HepG2 (cell line): ENCODE measurements around the gene ING1. TPM values are rescaled to one million over a fixed set of nuclear protein-coding genes. Genes with fewer than 3 reads are reported as not detected.

Experiments used
- ATAC-seq: fragments of 200-7000 bp; cut with Tn5 transposase; 3 replicates; pipeline ENCODE4 v1.9.1; 2020; ENCODE audit warnings: mild to moderate bottlenecking, moderate library complexity
- BruUV-seq: library from RNA; stranded (reverse); fragments of 400-500 nt; replicated peaks from 2 replicates; lab custom pipeline; 2021; lab: Mats Ljungman, UMichigan
- CTCF ChIA-PET: fragments of 300-600 bp; formaldehyde crosslinking; extraction: SDS; loops from one replicate; lab custom pipeline; 2021; ENCODE audit warnings: low total read pairs, inconsistent platforms, low intra/inter-chr PET ratio; lab: Yijun Ruan, JAX
- POLR2A ChIA-PET: fragments of 350-600 bp; sonication (Branson Sonifier 250); formaldehyde crosslinking; loops from one replicate; lab custom pipeline; 2020; ENCODE audit warnings: antibody characterized with exemption, inconsistent platforms; lab: Yijun Ruan, JAX
- DNase-seq: peaks from one replicate; pipeline ENCODE4 v3.0.0-alpha.2; 2015; ENCODE audit warnings: low spot score
- FAIRE-seq: peaks from 3 replicates; lab custom pipeline; 2011; peaks lifted over from hg19 to GRCh38; lab: Jason Lieb, UNC
- H2AFZ ChIP-seq: one replicate; pipeline ENCODE4 v1.6.1; 2011; ENCODE audit warnings: low read length, inconsistent platforms
- H3K27ac ChIP-seq: fragments of 300-600 bp; 3 replicates; pipeline ENCODE4 v1.8.0; 2011; ENCODE audit warnings: mixed run types, mild to moderate bottlenecking, mixed read lengths, low read length, inconsistent platforms; ENCODE audit not compliant: insufficient read depth; ENCODE audit errors: extremely low read length
- H3K27me3 ChIP-seq, 2 experiments: fragments of 200-600 bp in 1 of 2; 2 replicates in 1 of 2; 3 replicates in 1 of 2; pipeline versions ENCODE4 v1.6.0 to v1.8.0; 2011; ENCODE audit warnings: low read length in 2 of 2, mild to moderate bottlenecking in 2 of 2, moderate library complexity in 2 of 2, inconsistent platforms in 1 of 2; ENCODE audit not compliant: insufficient read depth in 2 of 2, control insufficient read depth in 1 of 2
- H3K36me3 ChIP-seq, 2 experiments: fragments of 200-600 bp in 1 of 2; replicated peaks in 1 of 2; 2 replicates in 1 of 2; 3 replicates in 1 of 2; pipeline versions ENCODE4 v1.5.1 to v1.8.0; 2011; ENCODE audit warnings: low read length in 2 of 2, inconsistent platforms in 1 of 2; ENCODE audit not compliant: insufficient read depth in 2 of 2, control insufficient read depth in 1 of 2
- H3K4me1 ChIP-seq: 2 replicates; pipeline ENCODE4 v1.5.1; 2012; ENCODE audit warnings: low read length, inconsistent platforms; ENCODE audit not compliant: insufficient read depth
- H3K4me2 ChIP-seq: 2 replicates; pipeline ENCODE4 v1.6.0; 2011; ENCODE audit warnings: low read depth, low read length, inconsistent platforms
- H3K4me3 ChIP-seq, 3 experiments: fragments of 200-600 bp in 1 of 3; sonication (generic), shearing (Covaris generic) in 1 of 3; replicated peaks in 1 of 3; 2 replicates each; pipeline ENCODE4 v1.5.1; 2011 to 2016; ENCODE audit warnings: low read length in 3 of 3, inconsistent platforms in 2 of 3, low read depth in 2 of 3, mild to moderate bottlenecking in 2 of 3, control low read depth in 1 of 3, mixed read lengths in 1 of 3; ENCODE audit not compliant: insufficient read depth in 1 of 3
- H3K79me2 ChIP-seq: one replicate; pipeline ENCODE4 v1.6.1; 2011; ENCODE audit warnings: low read length, inconsistent platforms; ENCODE audit not compliant: insufficient read depth
- H3K9ac ChIP-seq: 2 replicates; pipeline ENCODE4 v1.6.0; 2011; ENCODE audit warnings: mild to moderate bottlenecking, low read depth, low read length, inconsistent platforms; ENCODE audit not compliant: insufficient read depth
- H3K9me3 ChIP-seq: 2 replicates; pipeline ENCODE4 v1.5.1; 2012; ENCODE audit warnings: mild to moderate bottlenecking, low read length
- H4K20me1 ChIP-seq: 2 replicates; pipeline ENCODE4 v1.6.0; 2011; ENCODE audit warnings: inconsistent platforms, mild to moderate bottlenecking, low read length, moderate library complexity; ENCODE audit not compliant: insufficient read depth
- ARNTL ChIP-seq: sonication (generic); formaldehyde crosslinking; IDR thresholded peaks from 2 replicates; pipeline ENCODE4 v1.4.0; 2020; ENCODE audit warnings: mild to moderate bottlenecking, missing genetic modification reagents
- GATAD2A ChIP-seq: IDR thresholded peaks from 2 replicates; pipeline ENCODE4 v1.6.1; 2016
- HBP1 ChIP-seq: IDR thresholded peaks from 2 replicates; pipeline ENCODE4 v1.6.1; 2016; ENCODE audit warnings: low read depth, control low read depth
- SMC3 ChIP-seq: IDR thresholded peaks from 2 replicates; pipeline ENCODE4 v1.6.1; 2011; ENCODE audit warnings: low read length, improper control_type of control experiment
- SOX5 ChIP-seq: IDR thresholded peaks from 2 replicates; pipeline ENCODE4 v1.6.1; 2016; ENCODE audit warnings: borderline replicate concordance
- U2AF2 ChIP-seq: fragments of 200-400 bp; formaldehyde crosslinking; IDR thresholded peaks from 2 replicates; pipeline ENCODE4 v1.6.1; 2017; ENCODE audit warnings: low read depth, mild to moderate bottlenecking, low read length
- ZKSCAN1 ChIP-seq: fragments of 150-350 bp; IDR thresholded peaks from 2 replicates; pipeline ENCODE4 v1.6.1; 2014; ENCODE audit warnings: low read length
- ZNF18 ChIP-seq: sonication (generic); formaldehyde crosslinking; IDR thresholded peaks from 2 replicates; pipeline ENCODE4 v1.8.0; 2022; ENCODE audit warnings: mild to moderate bottlenecking, missing genetic modification reagents; ENCODE audit not compliant: insufficient replicate concordance
- ZNF253 ChIP-seq: sonication (generic); formaldehyde crosslinking; IDR thresholded peaks from 2 replicates; pipeline ENCODE4 v1.8.0; 2022; ENCODE audit warnings: mild to moderate bottlenecking, missing genetic modification reagents, borderline replicate concordance
- ZNF280D ChIP-seq: sonication (generic); formaldehyde crosslinking; IDR thresholded peaks from 2 replicates; pipeline ENCODE4 v1.5.1; 2020; ENCODE audit warnings: mild to moderate bottlenecking, missing genetic modification reagents
- ZNF281 ChIP-seq: sonication (generic); formaldehyde crosslinking; IDR thresholded peaks from 2 replicates; pipeline ENCODE4 v1.4.0; 2020; ENCODE audit warnings: missing genetic modification reagents, borderline replicate concordance
- ZNF792 ChIP-seq: IDR thresholded peaks from 2 replicates; pipeline ENCODE4 v1.6.1; 2016
- WGBS: methylation state at CpG from one replicate; pipeline ENCODE4 v1.1.6; 2017; ENCODE audit warnings: low lambda C conversion rate; 5-methylcytosine and 5-hydroxymethylcytosine counted together
- in situ Hi-C: cut with HindIII; loops from 2 replicates; pipeline ENCODE4 v1.10.0; 2017; ENCODE audit warnings: low pct_unique_long_range_greater_than_20kb; ENCODE audit not compliant: extremely low pct_ligation_motif_present
- intact Hi-C: fragments of 100-400 bp; cut with micrococcal nuclease; formaldehyde crosslinking; loops from one replicate; pipeline ENCODE4 v1.10.0; 2022; ENCODE audit not compliant: unreplicated experiment
- polyA plus RNA-seq, 8 experiments: library from polyadenylated mRNA; depleted of rRNA in 3 of 8; stranded (reverse) in 7 of 8; unstranded in 1 of 8; fragments of >200 nt; fragmentation: Illumina TruSeq in 4 of 8; extraction: Trizol in 4 of 8; gene quantifications; 2 replicates each; pipeline versions ENCODE4 v1.2.1 to v1.2.3, GENCODE V29; 2011 to 2016; ENCODE audit warnings: low read depth in 4 of 8, missing spikeins in 1 of 8, mixed read lengths in 1 of 8; ENCODE audit not compliant: insufficient read depth in 1 of 8
- total RNA-seq, 5 experiments: library from RNA; depleted of rRNA; stranded (reverse); fragments of >200 nt; fragmentation: Illumina TruSeq; extraction: Trizol; gene quantifications; 2 replicates each; pipeline ENCODE4 v1.2.3, GENCODE V29; 2016; ENCODE audit warnings: low read depth in 1 of 5

ING1 gene
- total and polyA plus RNA-seq, 2 of the 13 experiments (the other 11 are each of a cell fraction or from before 2014, with no cell fraction given), result 8.1 to 16.1 TPM

GRCh38 chr13:110684388-110685056, 29.0 kb upstream of the ING1 start:
- peak; percentile 65 for DNase-seq
- in situ Hi-C loops (loop anchor here (10.0 kb wide), 1 partner anchor 130 kb away; no protein-coding TSS in a partner anchor), intact Hi-C loops (loop anchor here (1.0 kb wide), 2 partner anchors 31 to 135 kb away; no protein-coding TSS in a partner anchor)
- FAIRE-seq, result no peak
- Histone ChIP-seq H3K79me2 (no peaks in the 10 kb centered on the region), H2AFZ (no peak overlapping the region), H3K27me3 (no peaks in the 10 kb centered on the region), H3K4me2 (peak overlapping the region; percentile 66), H3K4me3 (peak overlapping the region in 1 of 3 experiments; percentile 20; a peak in 2 of 6 replicates), H3K36me3 (peaks cover 7 to 41% of the 10 kb centered on the region in 2 experiments; a peak in 4 of 5 replicates), H3K4me1 (peaks cover 26% of the 10 kb centered on the region), H3K9ac (peak overlapping the region; percentile 27; the same call in 1 of the 2 replicates), H3K27ac (peak overlapping the region; percentile 77), H3K9me3 (no peaks in the 10 kb centered on the region), H4K20me1 (no peaks in the 10 kb centered on the region)
- POLR2A ChIA-PET, result interaction anchor here (0.7 to 2.6 kb wide), 8 partner anchors 19 to 123 kb away, joined by 3 to 44 read pairs (median 4); partner anchors contain the start of genes CARS2, NAXD and RAB20
- peak; percentile 89 for ATAC-seq
- WGBS, result 46% methylated on average over 3 of the region's 8 CpGs
- no TSS peak for BruUV-seq
- CTCF ChIA-PET, result interaction anchor here (2.5 kb wide), 1 partner anchor 135 kb away, joined by 15 read pairs; no protein-coding TSS in a partner anchor
- TF ChIP-seq SOX5 (peak; percentile 38), ZNF792 (CRISPR knock-in tag) (no peak), ZNF280D (CRISPR knock-in tag) (0 out of 2 replicates have a peak, but pooled peaks have one; percentile 5), ZNF253 (no peak), ARNTL (CRISPR knock-in tag) (no peak), SMC3 (0 out of 2 replicates have a peak, but pooled peaks have one; percentile 12), ZNF281 (CRISPR knock-in tag) (no peak), ZNF18 (CRISPR knock-in tag) (no peak), HBP1 (CRISPR knock-in tag) (peak; percentile 54; the same call in 1 of the 2 replicates), GATAD2A (CRISPR knock-in tag) (peak; percentile 61), ZKSCAN1 (no peak), U2AF2 (no peak)
